Measurements from ENCODE around the gene CFAP298.
"Not testable (repeated sequence)": the region's sequence is repeated elsewhere in the genome, so short reads cannot be mapped to it uniquely, and the experiment has no call there.

- TF ChIP-seq CTCF (IDR thresholded peaks at IDR 0.05; ENCODE audit: extremely low read depth in 1 of 2, insufficient read depth in 1 of 2, low read depth in 1 of 2, low read length in 2 of 2); POLR2AphosphoS5 (IDR thresholded peaks at IDR 0.05; ENCODE audit: insufficient read depth, low read depth, low read length); POLR2A (IDR thresholded peaks at IDR 0.05; ENCODE audit: low read depth, low read length): not testable (repeated sequence)
Measured at GRCh38 chr21:32561476-32561875, 50.7 kb downstream of the CFAP298 start.

Data from endothelial cell of umbilical vein (primary cell).